Measurements from ENCODE around the gene NKX1-2.

- TF ChIP-seq, protein P1, sequence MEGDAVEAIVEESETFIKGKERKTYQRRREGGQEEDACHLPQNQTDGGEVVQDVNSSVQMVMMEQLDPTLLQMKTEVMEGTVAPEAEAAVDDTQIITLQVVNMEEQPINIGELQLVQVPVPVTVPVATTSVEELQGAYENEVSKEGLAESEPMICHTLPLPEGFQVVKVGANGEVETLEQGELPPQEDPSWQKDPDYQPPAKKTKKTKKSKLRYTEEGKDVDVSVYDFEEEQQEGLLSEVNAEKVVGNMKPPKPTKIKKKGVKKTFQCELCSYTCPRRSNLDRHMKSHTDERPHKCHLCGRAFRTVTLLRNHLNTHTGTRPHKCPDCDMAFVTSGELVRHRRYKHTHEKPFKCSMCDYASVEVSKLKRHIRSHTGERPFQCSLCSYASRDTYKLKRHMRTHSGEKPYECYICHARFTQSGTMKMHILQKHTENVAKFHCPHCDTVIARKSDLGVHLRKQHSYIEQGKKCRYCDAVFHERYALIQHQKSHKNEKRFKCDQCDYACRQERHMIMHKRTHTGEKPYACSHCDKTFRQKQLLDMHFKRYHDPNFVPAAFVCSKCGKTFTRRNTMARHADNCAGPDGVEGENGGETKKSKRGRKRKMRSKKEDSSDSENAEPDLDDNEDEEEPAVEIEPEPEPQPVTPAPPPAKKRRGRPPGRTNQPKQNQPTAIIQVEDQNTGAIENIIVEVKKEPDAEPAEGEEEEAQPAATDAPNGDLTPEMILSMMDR (IDR thresholded peaks at IDR 0.05; ENCODE audit: low read depth, low read length), result no peak
- no peak for TF ChIP-seq POLR2A (IDR thresholded peaks at IDR 0.05; ENCODE audit: extremely low read depth, insufficient read length)
- no peak for TF ChIP-seq MYC (IDR thresholded peaks at IDR 0.05; ENCODE audit: low read depth, low read length)
These were observed at the start of gene NKX1-2 for GRCh38 chr10:124450012-124450782.
